Naive thymus-derived CD4-positive, alpha-beta T cell (primary cell): ENCODE measurements around the gene ZNF546. TPM values are rescaled to one million over a fixed set of nuclear protein-coding genes. Genes with fewer than 3 reads are reported as not detected.

Experiments used
- ATAC-seq: fragments of 150-1000 bp; cut with Tn5 transposase; 2 replicates; pipeline ENCODE4 v1.10.0; 2021; ENCODE audit warnings: mild to moderate bottlenecking, moderate library complexity
- CTCF ChIA-PET: fragments of 350-600 bp; sonication (Branson Sonifier 250); formaldehyde crosslinking; loops from one replicate; lab custom pipeline; 2021; ENCODE audit warnings: antibody characterized with exemption; lab: Charles Lee
- POLR2A ChIA-PET: fragments of 350-600 bp; sonication (Branson Sonifier 250); formaldehyde crosslinking; loops from one replicate; lab custom pipeline; 2021; ENCODE audit warnings: antibody characterized with exemption, inconsistent platforms; lab: Charles Lee
- DNase-seq, 9 donors: peaks; one replicate each; pipeline versions ENCODE4 v3.0.0 to v3.0.0-alpha.2; 2020 to 2022; ENCODE audit warnings: mixed read lengths in 1 of 9
- H3K27ac ChIP-seq: one replicate; pipeline ENCODE4 v1.7.0; 2013; ENCODE audit warnings: mild to moderate bottlenecking, low read depth, low read length, moderate library complexity
- H3K27me3 ChIP-seq, 2 donors: one replicate each; pipeline ENCODE4 v1.7.0; 2013; ENCODE audit warnings: low read length in 2 of 2, mild to moderate bottlenecking in 2 of 2, moderate library complexity in 2 of 2; ENCODE audit not compliant: control insufficient read depth in 2 of 2, insufficient read depth in 2 of 2
- H3K36me3 ChIP-seq, 3 experiments: 1 replicate in 2 of 3; 2 replicates in 1 of 3; pipeline ENCODE4 v1.7.0; 2013; ENCODE audit warnings: low read length in 3 of 3, mild to moderate bottlenecking in 3 of 3, moderate library complexity in 1 of 3; ENCODE audit not compliant: insufficient read depth in 3 of 3, control insufficient read depth in 2 of 3
- H3K4me1 ChIP-seq, 2 donors: one replicate each; pipeline ENCODE4 v1.7.0; 2013; ENCODE audit warnings: low read length in 2 of 2, mild to moderate bottlenecking in 2 of 2, moderate library complexity in 1 of 2; ENCODE audit not compliant: control insufficient read depth in 2 of 2, insufficient read depth in 2 of 2
- H3K4me3 ChIP-seq: 2 replicates; pipeline ENCODE4 v1.7.0; 2013; ENCODE audit warnings: mild to moderate bottlenecking, low read length
- H3K9me3 ChIP-seq, 3 experiments: 1 replicate in 2 of 3; 2 replicates in 1 of 3; pipeline ENCODE4 v1.7.0; 2013; ENCODE audit warnings: low read length in 3 of 3; ENCODE audit not compliant: control insufficient read depth in 2 of 3
- H3K27ac Mint-ChIP-seq, 9 donors: one replicate each; pipeline ENCODE4 v1.8.0; 2020 to 2022; ENCODE audit warnings: mixed read lengths in 9 of 9, mild to moderate bottlenecking in 8 of 9, moderate library complexity in 5 of 9, inconsistent platforms in 2 of 9
- H3K27me3 Mint-ChIP-seq, 5 donors: one replicate each; pipeline ENCODE4 v1.8.0; 2021 to 2022; ENCODE audit warnings: mixed read lengths in 5 of 5, mild to moderate bottlenecking in 1 of 5
- H3K36me3 Mint-ChIP-seq, 5 donors: one replicate each; pipeline ENCODE4 v1.8.0; 2020 to 2022; ENCODE audit warnings: mixed read lengths in 5 of 5, mild to moderate bottlenecking in 3 of 5, inconsistent platforms in 1 of 5
- H3K4me1 Mint-ChIP-seq, 7 donors: one replicate each; pipeline ENCODE4 v1.8.0; 2020 to 2022; ENCODE audit warnings: mixed read lengths in 7 of 7, mild to moderate bottlenecking in 3 of 7, inconsistent platforms in 1 of 7
- H3K4me3 Mint-ChIP-seq, 10 donors: one replicate each; pipeline ENCODE4 v1.8.0; 2020 to 2022; ENCODE audit warnings: mild to moderate bottlenecking in 10 of 10, mixed read lengths in 10 of 10, moderate library complexity in 6 of 10, inconsistent platforms in 2 of 10
- H3K9me3 Mint-ChIP-seq, 11 donors: one replicate each; pipeline ENCODE4 v1.8.0; 2020 to 2022; ENCODE audit warnings: mixed read lengths in 11 of 11, mild to moderate bottlenecking in 4 of 11, inconsistent platforms in 1 of 11, moderate library complexity in 1 of 11
- intact Hi-C, 2 donors: fragments of 100-400 bp; cut with micrococcal nuclease; formaldehyde crosslinking; loops; one replicate each; pipeline ENCODE4 v1.15.1; 2023
- polyA plus RNA-seq, 2 donors: library from polyadenylated mRNA; unstranded; fragments of 300-500 nt; fragmentation: Illumina TruSeq; gene quantifications; one replicate each; pipeline ENCODE4 v1.2.3, GENCODE V29; 2021
- total RNA-seq, 6 experiments: library from RNA in 5 of 6; stranded (reverse) in 5 of 6; gene quantifications; 1 replicate in 5 of 6; 2 replicates in 1 of 6; pipeline ENCODE4 v1.2.3 and lab custom pipeline; 2021 to 2026

ZNF546 gene
- total and polyA plus RNA-seq, 7 experiments from 2014 or later = 4.7 to 24.8 (median 7.5) TPM

GRCh38 chr19:39997638-39998216 lies 867 bp downstream of the ZNF546 start:
- Mint-ChIP-seq H3K27ac (peak overlapping the region; percentile 84 to 100 (median 95)), H3K9me3 (peaks cover 0 to 24% (median 5%) of the 10 kb centered on the region in 11 donors), H3K4me1 (peaks cover 19 to 49% (median 35%) of the 10 kb centered on the region in 7 donors), H3K4me3 (peak overlapping the region; percentile 87 to 100 (median 95)), H3K36me3 (peaks cover 4 to 42% (median 17%) of the 10 kb centered on the region in 5 donors), H3K27me3 (no peaks in the 10 kb centered on the region)
- Histone ChIP-seq H3K9me3 (peaks cover 0 to 16% (median 0%) of the 10 kb centered on the region in 3 experiments), H3K27me3 (no peaks in the 10 kb centered on the region), H3K36me3 (no peaks in the 10 kb centered on the region), H3K27ac (peak overlapping the region; percentile 85), H3K4me3 (peak overlapping the region; percentile 91), H3K4me1 (peaks cover 10 to 13% of the 10 kb centered on the region in 2 donors)
- intact Hi-C loops = loop anchor here (1.0 to 2.0 kb wide), 7 partner anchors 26 to 287 kb away; partner anchors contain the start of genes ZNF780A (in 2 of the 2), AKT2 (in 1 of the 2), PSMC4 (in 1 of the 2) and ZNF780B (in 1 of the 2)
- DNase-seq (peak in 2 of 9 donors; percentile 3 to 37), ATAC-seq (no peak)
- ChIA-PET CTCF (interaction anchor here (1.3 kb wide), 1 partner anchor 27 kb away, joined by 5 read pairs; the partner anchor contains the start of gene PSMC4), POLR2A (interaction anchor here (0.5 to 3.0 kb wide), 8 partner anchors 12 to 1557 kb away, joined by 3 to 28 read pairs (median 7); partner anchors contain the start of genes DYRK1B, PSMC4, ZNF780A and ZNF780B)

GRCh38 chr19:39998501-39998900 lies 1.6 kb downstream of the ZNF546 start:
- no peak overlapping the region for H3K4me3 ChIP-seq
- Mint-ChIP-seq H3K4me1 (peaks cover 16 to 45% (median 32%) of the 10 kb centered on the region in 7 donors), H3K27ac (peak overlapping the region in 8 of 9 donors; percentile 81 to 100 (median 94)), H3K27me3 (no peaks in the 10 kb centered on the region), H3K9me3 (peaks cover 0 to 16% (median 2%) of the 10 kb centered on the region in 11 donors), H3K36me3 (peaks cover 0 to 34% (median 11%) of the 10 kb centered on the region in 5 donors), H3K4me3 (peak overlapping the region in 9 of 10 donors; percentile 39 to 100 (median 92))
- no peak for ATAC-seq
- H3K27me3 ChIP-seq = no peaks in the 10 kb centered on the region
- H3K9me3 ChIP-seq = peaks cover 0 to 10% (median 0%) of the 10 kb centered on the region in 3 experiments
- peak overlapping the region; percentile 85 for H3K27ac ChIP-seq
- CTCF ChIA-PET = no interaction called here
- DNase-seq = no peak
- intact Hi-C loops = no loop called here
- POLR2A ChIA-PET = interaction anchor here (3.0 kb wide), 1 partner anchor 92 kb away, joined by 16 read pairs; the partner anchor contains the start of gene ZNF780A
- peaks cover 10 to 13% of the 10 kb centered on the region in 2 donors for H3K4me1 ChIP-seq
- no peaks in the 10 kb centered on the region for H3K36me3 ChIP-seq

GRCh38 chr19:40005691-40006272 lies 8.9 kb downstream of the ZNF546 start:
- DNase-seq (no peak), ATAC-seq (no peak)
- peaks cover 5 to 38% (median 10%) of the 10 kb centered on the region in 3 experiments for H3K36me3 ChIP-seq
- H3K4me3 Mint-ChIP-seq = no peak overlapping the region
- peaks cover 18 to 54% (median 50%) of the 10 kb centered on the region in 5 donors for H3K36me3 Mint-ChIP-seq
- peaks cover 0 to 6% (median 0%) of the 10 kb centered on the region in 7 donors for H3K4me1 Mint-ChIP-seq
- H3K4me1 ChIP-seq = no peaks in the 10 kb centered on the region
- no peaks in the 10 kb centered on the region for H3K27me3 ChIP-seq
- intact Hi-C loops = no loop called here
- ChIA-PET POLR2A (no interaction called here), CTCF (no interaction called here)
- no peak overlapping the region for H3K4me3 ChIP-seq
- H3K27me3 Mint-ChIP-seq = no peaks in the 10 kb centered on the region
- no peak overlapping the region for H3K27ac ChIP-seq
- H3K27ac Mint-ChIP-seq = no peak overlapping the region
- H3K9me3 Mint-ChIP-seq = peaks cover 2 to 24% (median 11%) of the 10 kb centered on the region in 11 donors
- no peaks in the 10 kb centered on the region for H3K9me3 ChIP-seq

GRCh38 chr19:40006273-40006691 lies 9.4 kb downstream of the ZNF546 start:
- Mint-ChIP-seq H3K9me3 (peaks cover 2 to 26% (median 11%) of the 10 kb centered on the region in 11 donors), H3K36me3 (peaks cover 19 to 57% (median 55%) of the 10 kb centered on the region in 5 donors)

GRCh38 chr19:40009674-40010073 lies 12.8 kb downstream of the ZNF546 start:
- Histone ChIP-seq H3K9me3 (peaks cover 0 to 17% (median 3%) of the 10 kb centered on the region in 3 experiments), H3K27ac (no peak overlapping the region), H3K4me1 (no peaks in the 10 kb centered on the region), H3K4me3 (no peak overlapping the region), H3K27me3 (no peaks in the 10 kb centered on the region), H3K36me3 (peaks cover 5 to 62% (median 10%) of the 10 kb centered on the region in 3 experiments)
- ChIA-PET CTCF (no interaction called here), POLR2A (no interaction called here)
- H3K4me3 Mint-ChIP-seq = no peak overlapping the region
- intact Hi-C loops = no loop called here
- no peaks in the 10 kb centered on the region for H3K27me3 Mint-ChIP-seq
- peaks cover 5 to 49% (median 33%) of the 10 kb centered on the region in 11 donors for H3K9me3 Mint-ChIP-seq
- H3K4me1 Mint-ChIP-seq = peaks cover 0 to 6% (median 0%) of the 10 kb centered on the region in 7 donors
- DNase-seq = no peak
- no peak overlapping the region for H3K27ac Mint-ChIP-seq
- ATAC-seq = no peak
- peaks cover 39 to 89% (median 85%) of the 10 kb centered on the region in 5 donors for H3K36me3 Mint-ChIP-seq

More at GRCh38 chr19:40006273-40006691, 9.4 kb downstream of the ZNF546 start:
- H3K4me1 Mint-ChIP-seq = peaks cover 0 to 6% (median 0%) of the 10 kb centered on the region in 7 donors
- ATAC-seq (no peak), DNase-seq (no peak)
- intact Hi-C loops = no loop called here
- Histone ChIP-seq H3K36me3 (peaks cover 5 to 41% (median 10%) of the 10 kb centered on the region in 3 experiments), H3K4me1 (no peaks in the 10 kb centered on the region), H3K9me3 (no peaks in the 10 kb centered on the region), H3K4me3 (no peak overlapping the region), H3K27ac (no peak overlapping the region), H3K27me3 (no peaks in the 10 kb centered on the region)
- no peak overlapping the region for H3K4me3 Mint-ChIP-seq
- ChIA-PET POLR2A (no interaction called here), CTCF (no interaction called here)
- H3K27ac Mint-ChIP-seq = no peak overlapping the region
- no peaks in the 10 kb centered on the region for H3K27me3 Mint-ChIP-seq

GRCh38 chr19:40013991-40014390 lies 17.1 kb downstream of the ZNF546 start:
- CTCF ChIA-PET = no interaction called here
- intact Hi-C loops = no loop called here
- peaks cover 0 to 56% (median 13%) of the 10 kb centered on the region in 3 experiments for H3K9me3 ChIP-seq

More at GRCh38 chr19:40013991-40014390, 17.1 kb downstream of the ZNF546 start:
- H3K4me1 Mint-ChIP-seq = no peaks in the 10 kb centered on the region
- no peak overlapping the region for H3K4me3 ChIP-seq
- no peaks in the 10 kb centered on the region for H3K27me3 Mint-ChIP-seq
- DNase-seq (no peak), ATAC-seq (no peak)
- peaks cover 25 to 66% (median 60%) of the 10 kb centered on the region in 5 donors for H3K36me3 Mint-ChIP-seq
- H3K9me3 Mint-ChIP-seq = peaks cover 10 to 87% (median 49%) of the 10 kb centered on the region in 11 donors
- H3K36me3 ChIP-seq = peaks cover 0 to 42% (median 6%) of the 10 kb centered on the region in 3 experiments
- POLR2A ChIA-PET = no interaction called here
- no peak overlapping the region for H3K27ac ChIP-seq
- no peak overlapping the region for H3K4me3 Mint-ChIP-seq
- no peaks in the 10 kb centered on the region for H3K27me3 ChIP-seq
- H3K27ac Mint-ChIP-seq = no peak overlapping the region
- no peaks in the 10 kb centered on the region for H3K4me1 ChIP-seq
